ENCODE data around the gene PAX6. TPM values are rescaled to one million over a fixed set of nuclear protein-coding genes. Genes with fewer than 3 reads are reported as not detected.

PAX6 gene
- polyA plus RNA-seq, 2 of the 4 experiments (the other 2 are of a cell fraction): 1.8 to 2.0 TPM

DNA sequence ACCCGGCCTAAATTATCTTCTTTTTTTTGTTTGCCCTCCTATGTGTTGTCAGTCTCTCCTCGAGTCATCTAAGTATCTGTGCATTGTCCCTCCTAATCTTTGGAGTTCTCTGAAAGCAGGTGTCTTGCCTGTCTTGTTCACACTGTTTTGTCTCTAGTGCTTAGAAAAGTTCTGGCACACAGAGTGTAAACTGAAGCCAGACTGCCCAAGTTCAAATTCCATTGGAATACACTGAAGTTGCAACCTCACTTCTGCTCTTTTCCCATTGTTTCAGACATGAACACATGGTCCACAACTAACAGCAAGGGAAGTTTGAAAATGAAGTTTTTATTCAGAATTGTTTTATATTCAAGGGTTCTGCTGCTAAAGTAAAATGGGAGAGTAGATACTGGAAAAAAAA, 38.7 kb downstream of the PAX6 start:
- H3K4me2 ChIP-seq: no peak overlapping the region
- ChIA-PET CTCF (no interaction called here), POLR2A (no interaction called here)
- ATAC-seq (no peak), FAIRE-seq (no peak), DNase-seq (ENCODE audit: low read depth in 1 of 2, low spot score in 1 of 2) (no peak)
- H3K27ac ChIP-seq: no peak overlapping the region
- no peaks in the 10 kb centered on the region for H3K9me3 ChIP-seq
- no peak overlapping the region for H3K4me3 ChIP-seq
- TF ChIP-seq NPAS2 (CRISPR knock-in tag; IDR thresholded peaks at IDR 0.05; ENCODE audit: borderline replicate concordance) (no peak), TFCP2L1 (CRISPR knock-in tag; IDR thresholded peaks at IDR 0.05) (no peak), RNF2 (IDR thresholded peaks at IDR 0.05; ENCODE audit: borderline replicate concordance, low read depth) (no peak)
- WGBS (ENCODE audit: missing lambda C conversion rate): 78% methylated on average over 2 of the region's 2 CpGs
- H3K4me1 ChIP-seq: no peaks in the 10 kb centered on the region

DNA sequence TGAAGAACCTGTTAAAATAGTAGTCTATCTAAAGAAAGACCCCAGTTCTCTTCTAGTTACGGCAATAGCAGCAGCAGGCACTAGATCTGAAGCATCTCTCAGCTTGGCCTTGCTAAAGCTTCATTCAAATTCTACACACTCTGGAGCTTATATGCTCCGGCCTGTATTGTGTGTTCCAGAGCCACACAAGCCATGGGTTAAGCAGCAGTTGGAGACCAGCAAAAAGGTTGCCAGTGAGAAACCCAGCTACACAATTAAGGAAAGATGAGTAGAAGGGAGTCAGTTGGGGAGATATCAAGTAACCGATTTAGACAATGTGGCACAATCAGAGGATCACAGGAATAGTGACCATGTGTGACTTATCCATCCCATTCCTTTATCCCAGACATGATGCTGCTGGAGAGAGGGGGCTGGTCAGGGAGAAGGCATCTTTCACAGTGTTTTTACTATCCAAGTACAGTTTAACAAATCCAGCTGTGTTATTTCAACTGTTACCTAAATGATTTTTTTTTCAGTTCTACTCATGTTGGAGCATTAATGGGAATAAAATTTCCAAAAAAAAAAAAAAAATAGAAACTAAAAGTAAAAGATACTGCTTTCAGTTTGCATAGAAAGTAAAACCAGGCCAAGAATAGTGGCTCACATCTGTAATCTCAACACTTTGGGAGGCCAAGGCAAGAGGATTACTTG, 41.0 kb downstream of the PAX6 start:
- ChIA-PET CTCF (interaction anchor here (1.0 to 1.1 kb wide), 2 partner anchors 31 to 101 kb away, joined by 3 to 4 read pairs; no protein-coding TSS in a partner anchor), POLR2A (no interaction called here)
- DNase-seq (ENCODE audit: low read depth in 1 of 2, low spot score in 1 of 2) (no peak), FAIRE-seq (no peak), ATAC-seq (no peak)
- no peak overlapping the region for H3K4me3 ChIP-seq
- TF ChIP-seq PHF8 (IDR thresholded peaks at IDR 0.05; ENCODE audit: borderline replicate concordance, low read depth): no peak
- no peak for TF ChIP-seq HOXB5 (CRISPR knock-in tag; IDR thresholded peaks at IDR 0.05)
- no peak for TF ChIP-seq ZNF302 (CRISPR knock-in tag; IDR thresholded peaks at IDR 0.05)
- no peak for TF ChIP-seq CHD2 (IDR thresholded peaks at IDR 0.05; ENCODE audit: low read length, partially characterized antibody)
- TF ChIP-seq TFCP2L1 (CRISPR knock-in tag; IDR thresholded peaks at IDR 0.05): no peak
- TF ChIP-seq, protein P1, sequence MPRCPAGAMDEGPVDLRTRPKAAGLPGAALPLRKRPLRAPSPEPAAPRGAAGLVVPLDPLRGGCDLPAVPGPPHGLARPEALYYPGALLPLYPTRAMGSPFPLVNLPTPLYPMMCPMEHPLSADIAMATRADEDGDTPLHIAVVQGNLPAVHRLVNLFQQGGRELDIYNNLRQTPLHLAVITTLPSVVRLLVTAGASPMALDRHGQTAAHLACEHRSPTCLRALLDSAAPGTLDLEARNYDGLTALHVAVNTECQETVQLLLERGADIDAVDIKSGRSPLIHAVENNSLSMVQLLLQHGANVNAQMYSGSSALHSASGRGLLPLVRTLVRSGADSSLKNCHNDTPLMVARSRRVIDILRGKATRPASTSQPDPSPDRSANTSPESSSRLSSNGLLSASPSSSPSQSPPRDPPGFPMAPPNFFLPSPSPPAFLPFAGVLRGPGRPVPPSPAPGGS (IDR thresholded peaks at IDR 0.05): no peak
- no peak for TF ChIP-seq RCOR1 (IDR thresholded peaks at IDR 0.05; ENCODE audit: low read depth, low read length)
- no peak for TF ChIP-seq EHMT2 (IDR thresholded peaks at IDR 0.05; ENCODE audit: low read depth)
- TF ChIP-seq SMC3 (IDR thresholded peaks at IDR 0.05): no peak
- TF ChIP-seq KDM5A (IDR thresholded peaks at IDR 0.05): no peak
- TF ChIP-seq GATA3 (IDR thresholded peaks at IDR 0.05; ENCODE audit: borderline replicate concordance): no peak
- no peak for TF ChIP-seq HOXA7 (CRISPR knock-in tag; IDR thresholded peaks at IDR 0.05)
- no peak for TF ChIP-seq NR3C1 (IDR thresholded peaks at IDR 0.05)
- TF ChIP-seq ZFP36 (IDR thresholded peaks at IDR 0.05; ENCODE audit: borderline replicate concordance, partially characterized antibody): no peak
- TF ChIP-seq RAD21 (conservative IDR thresholded peaks at IDR 0.05 in 1 of 2, IDR thresholded peaks at IDR 0.05 in 1 of 2): no peak
- no peak overlapping the region for H3K27ac ChIP-seq
- H3K9me3 ChIP-seq: no peaks in the 10 kb centered on the region
- H3K4me1 ChIP-seq: no peaks in the 10 kb centered on the region
- no peak overlapping the region for H3K4me2 ChIP-seq
- WGBS (ENCODE audit: missing lambda C conversion rate): 87% methylated on average over 3 of the region's 3 CpGs

DNA sequence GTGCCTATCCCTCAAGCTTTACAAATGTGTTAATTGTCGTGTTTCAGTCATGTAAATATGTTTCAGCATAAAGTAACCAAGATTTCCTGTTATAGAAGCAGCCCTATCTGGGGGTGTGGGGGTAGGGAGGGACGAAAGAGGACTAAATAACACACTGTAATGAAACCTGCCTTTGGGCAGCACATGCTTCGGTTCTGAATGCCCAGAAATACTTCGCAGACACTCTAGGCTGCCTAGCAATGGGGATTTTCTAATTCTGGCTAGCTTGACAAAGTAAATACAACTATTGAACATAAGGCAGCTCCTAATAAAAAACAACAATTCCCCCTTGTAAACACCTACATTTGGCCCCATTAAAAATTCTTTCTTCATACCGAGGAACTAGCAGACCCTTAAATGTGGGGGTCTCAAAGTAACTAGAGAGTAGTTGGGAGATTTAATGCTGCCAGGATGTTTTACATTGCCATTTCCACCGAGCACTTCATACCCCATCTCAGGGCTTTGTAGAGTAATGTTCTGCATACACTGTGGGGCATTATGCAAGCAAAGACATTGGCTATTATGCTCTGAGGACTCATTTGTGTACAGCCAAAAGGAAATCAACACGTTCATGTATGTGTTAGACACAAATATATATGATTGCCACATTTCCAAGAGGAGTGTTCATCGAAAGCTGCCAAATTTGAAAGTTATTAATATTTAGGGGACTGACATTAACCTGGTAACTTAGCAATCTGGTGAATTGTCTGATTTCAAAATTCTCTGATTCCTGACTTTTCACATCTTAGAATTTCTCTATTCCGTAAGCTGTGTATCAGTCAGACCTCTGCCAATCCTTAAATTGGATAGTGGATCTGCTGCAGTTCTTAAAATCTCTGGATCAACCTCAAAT, 42.1 kb downstream of the PAX6 start:
- ChIA-PET POLR2A (no interaction called here), CTCF (interaction anchor here (1.0 to 1.1 kb wide), 3 partner anchors 10 to 102 kb away, joined by 3 to 4 read pairs (median 3); no protein-coding TSS in a partner anchor)
- Histone ChIP-seq H3K4me3 (no peak overlapping the region), H3K9me3 (no peaks in the 10 kb centered on the region), H3K4me1 (no peaks in the 10 kb centered on the region), H3K27ac (no peak overlapping the region), H3K4me2 (no peak overlapping the region)
- TF ChIP-seq ESRRA (IDR thresholded peaks at IDR 0.05; ENCODE audit: borderline replicate concordance, low read length) (no peak), CEBPB (IDR thresholded peaks at IDR 0.05) (no peak), RFX5 (IDR thresholded peaks at IDR 0.05) (no peak), CHD4 (IDR thresholded peaks at IDR 0.05; ENCODE audit: borderline replicate concordance) (no peak), POLR2A (IDR thresholded peaks at IDR 0.05; ENCODE audit: low read length) (no peak), RAD21 (conservative IDR thresholded peaks at IDR 0.05 in 1 of 2, IDR thresholded peaks at IDR 0.05 in 1 of 2) (no peak), CBX8 (IDR thresholded peaks at IDR 0.05) (no peak), ZFP36 (IDR thresholded peaks at IDR 0.05; ENCODE audit: borderline replicate concordance, partially characterized antibody) (no peak), NFE2L2 (conservative IDR thresholded peaks at IDR 0.05; ENCODE audit: low read length) (no peak)
- TF ChIP-seq, protein P2, sequence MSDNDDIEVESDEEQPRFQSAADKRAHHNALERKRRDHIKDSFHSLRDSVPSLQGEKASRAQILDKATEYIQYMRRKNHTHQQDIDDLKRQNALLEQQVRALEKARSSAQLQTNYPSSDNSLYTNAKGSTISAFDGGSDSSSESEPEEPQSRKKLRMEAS (IDR thresholded peaks at IDR 0.05): no peak
- TF ChIP-seq, protein P3, sequence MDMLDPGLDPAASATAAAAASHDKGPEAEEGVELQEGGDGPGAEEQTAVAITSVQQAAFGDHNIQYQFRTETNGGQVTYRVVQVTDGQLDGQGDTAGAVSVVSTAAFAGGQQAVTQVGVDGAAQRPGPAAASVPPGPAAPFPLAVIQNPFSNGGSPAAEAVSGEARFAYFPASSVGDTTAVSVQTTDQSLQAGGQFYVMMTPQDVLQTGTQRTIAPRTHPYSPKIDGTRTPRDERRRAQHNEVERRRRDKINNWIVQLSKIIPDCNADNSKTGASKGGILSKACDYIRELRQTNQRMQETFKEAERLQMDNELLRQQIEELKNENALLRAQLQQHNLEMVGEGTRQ (IDR thresholded peaks at IDR 0.05): no peak
- TF ChIP-seq, protein P4, sequence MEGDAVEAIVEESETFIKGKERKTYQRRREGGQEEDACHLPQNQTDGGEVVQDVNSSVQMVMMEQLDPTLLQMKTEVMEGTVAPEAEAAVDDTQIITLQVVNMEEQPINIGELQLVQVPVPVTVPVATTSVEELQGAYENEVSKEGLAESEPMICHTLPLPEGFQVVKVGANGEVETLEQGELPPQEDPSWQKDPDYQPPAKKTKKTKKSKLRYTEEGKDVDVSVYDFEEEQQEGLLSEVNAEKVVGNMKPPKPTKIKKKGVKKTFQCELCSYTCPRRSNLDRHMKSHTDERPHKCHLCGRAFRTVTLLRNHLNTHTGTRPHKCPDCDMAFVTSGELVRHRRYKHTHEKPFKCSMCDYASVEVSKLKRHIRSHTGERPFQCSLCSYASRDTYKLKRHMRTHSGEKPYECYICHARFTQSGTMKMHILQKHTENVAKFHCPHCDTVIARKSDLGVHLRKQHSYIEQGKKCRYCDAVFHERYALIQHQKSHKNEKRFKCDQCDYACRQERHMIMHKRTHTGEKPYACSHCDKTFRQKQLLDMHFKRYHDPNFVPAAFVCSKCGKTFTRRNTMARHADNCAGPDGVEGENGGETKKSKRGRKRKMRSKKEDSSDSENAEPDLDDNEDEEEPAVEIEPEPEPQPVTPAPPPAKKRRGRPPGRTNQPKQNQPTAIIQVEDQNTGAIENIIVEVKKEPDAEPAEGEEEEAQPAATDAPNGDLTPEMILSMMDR (IDR thresholded peaks at IDR 0.05): no peak
- TF ChIP-seq, protein P5, sequence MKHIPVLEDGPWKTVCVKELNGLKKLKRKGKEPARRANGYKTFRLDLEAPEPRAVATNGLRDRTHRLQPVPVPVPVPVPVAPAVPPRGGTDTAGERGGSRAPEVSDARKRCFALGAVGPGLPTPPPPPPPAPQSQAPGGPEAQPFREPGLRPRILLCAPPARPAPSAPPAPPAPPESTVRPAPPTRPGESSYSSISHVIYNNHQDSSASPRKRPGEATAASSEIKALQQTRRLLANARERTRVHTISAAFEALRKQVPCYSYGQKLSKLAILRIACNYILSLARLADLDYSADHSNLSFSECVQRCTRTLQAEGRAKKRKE (CRISPR knock-in tag; IDR thresholded peaks at IDR 0.05; ENCODE audit: low read depth): no peak
- DNase-seq (ENCODE audit: low read depth in 1 of 2, low spot score in 1 of 2): no peak
- 75% methylated on average over 9 of the region's 9 CpGs for WGBS (ENCODE audit: missing lambda C conversion rate)
- no peak for ATAC-seq
- FAIRE-seq: no peak
